ENCODE results near the gene CRY1.

DNA sequence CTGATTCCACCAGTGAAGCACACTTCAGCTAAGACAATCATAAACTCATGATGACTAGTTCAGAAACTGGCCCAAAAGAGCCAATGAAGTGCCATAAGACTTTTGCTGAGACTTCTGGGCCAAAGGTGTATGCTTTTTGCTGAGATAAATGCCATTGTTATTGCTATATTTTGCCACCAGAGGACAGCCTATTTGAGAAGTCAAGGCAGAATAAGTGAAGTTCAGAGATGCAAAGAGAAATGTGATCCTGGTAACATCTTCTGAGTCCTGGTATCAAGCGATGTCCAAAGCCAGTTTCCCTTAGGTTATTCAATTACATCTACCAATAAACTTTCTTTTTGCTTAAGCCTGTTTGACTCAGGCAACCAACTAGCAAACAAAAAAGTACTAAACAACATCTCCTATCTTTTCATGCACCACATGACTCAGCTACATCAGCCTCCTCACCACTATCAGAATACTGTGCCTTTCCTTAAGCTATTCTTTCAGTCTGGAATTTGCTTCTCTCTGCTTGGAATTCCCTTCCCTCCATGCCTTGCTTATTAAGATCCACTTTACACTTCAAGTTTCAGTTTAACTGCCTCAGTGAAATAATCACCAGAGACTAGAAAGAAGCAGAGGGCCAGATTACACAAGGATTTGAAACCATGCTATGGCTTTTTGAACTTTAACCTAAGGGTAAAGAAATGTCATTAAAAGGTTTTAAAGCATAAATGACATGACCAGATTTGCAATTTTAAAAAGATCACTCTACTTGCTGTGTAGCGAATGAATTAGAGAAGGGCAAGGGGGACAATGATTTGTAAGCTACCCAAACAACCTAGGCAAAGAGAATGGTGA, 14.0 kb downstream of the CRY1 start:
- TF ChIP-seq POLR2A (IDR thresholded peaks at IDR 0.05): no peak
- TF ChIP-seq, protein P1, sequence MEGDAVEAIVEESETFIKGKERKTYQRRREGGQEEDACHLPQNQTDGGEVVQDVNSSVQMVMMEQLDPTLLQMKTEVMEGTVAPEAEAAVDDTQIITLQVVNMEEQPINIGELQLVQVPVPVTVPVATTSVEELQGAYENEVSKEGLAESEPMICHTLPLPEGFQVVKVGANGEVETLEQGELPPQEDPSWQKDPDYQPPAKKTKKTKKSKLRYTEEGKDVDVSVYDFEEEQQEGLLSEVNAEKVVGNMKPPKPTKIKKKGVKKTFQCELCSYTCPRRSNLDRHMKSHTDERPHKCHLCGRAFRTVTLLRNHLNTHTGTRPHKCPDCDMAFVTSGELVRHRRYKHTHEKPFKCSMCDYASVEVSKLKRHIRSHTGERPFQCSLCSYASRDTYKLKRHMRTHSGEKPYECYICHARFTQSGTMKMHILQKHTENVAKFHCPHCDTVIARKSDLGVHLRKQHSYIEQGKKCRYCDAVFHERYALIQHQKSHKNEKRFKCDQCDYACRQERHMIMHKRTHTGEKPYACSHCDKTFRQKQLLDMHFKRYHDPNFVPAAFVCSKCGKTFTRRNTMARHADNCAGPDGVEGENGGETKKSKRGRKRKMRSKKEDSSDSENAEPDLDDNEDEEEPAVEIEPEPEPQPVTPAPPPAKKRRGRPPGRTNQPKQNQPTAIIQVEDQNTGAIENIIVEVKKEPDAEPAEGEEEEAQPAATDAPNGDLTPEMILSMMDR (IDR thresholded peaks at IDR 0.05): peak; percentile 7 to 41 (median 24)
